Activated CD8-positive, alpha-beta memory T cell treated with anti-CD3 and anti-CD28 coated beads, Interleukin-2, amount 50 U/mL, for 48 hours (primary cell): ENCODE results near the gene IKZF3.
"Not testable (repeated sequence)": the region's sequence is repeated elsewhere in the genome, so short reads cannot be mapped to it uniquely, and the experiment has no call there.

Experiments used
- DNase-seq: peaks from one replicate; pipeline ENCODE4 v3.0.0-alpha.2; 2020

The IKZF3 gene

DNA sequence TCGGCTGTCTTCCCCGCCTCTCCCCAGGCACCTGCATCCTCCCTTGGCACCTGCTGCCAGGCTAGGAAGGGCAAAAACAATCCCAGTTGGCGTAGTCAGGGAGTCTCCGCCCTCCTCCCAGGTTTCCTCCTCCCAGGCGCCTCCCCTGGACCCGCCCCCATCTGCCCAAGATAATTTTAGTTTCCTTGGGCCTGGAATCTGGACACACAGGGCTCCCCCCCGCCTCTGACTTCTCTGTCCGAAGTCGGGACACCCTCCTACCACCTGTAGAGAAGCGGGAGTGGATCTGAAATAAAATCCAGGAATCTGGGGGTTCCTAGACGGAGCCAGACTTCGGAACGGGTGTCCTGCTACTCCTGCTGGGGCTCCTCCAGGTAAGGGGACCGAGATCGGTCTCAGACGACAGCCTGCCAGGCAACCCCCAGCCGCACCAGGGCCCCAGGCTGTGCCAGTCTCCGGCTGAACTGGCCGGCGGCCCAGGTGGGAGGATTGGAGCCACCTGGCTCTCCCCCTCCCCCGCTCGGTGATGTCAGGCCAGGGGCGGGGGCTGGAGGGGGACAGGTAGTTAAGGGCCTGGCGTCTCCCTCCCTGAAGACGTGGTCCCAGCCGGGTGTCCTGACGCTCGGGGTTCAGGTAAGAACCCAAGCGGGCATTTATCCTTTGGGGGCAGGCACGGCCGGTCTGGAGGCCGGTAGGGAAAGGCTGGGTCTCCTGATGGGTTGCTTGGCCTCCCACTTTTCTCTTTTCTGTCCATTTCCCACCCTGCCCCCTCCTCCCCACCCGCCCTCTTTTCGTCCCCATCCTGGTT, 126.1 kb downstream of the IKZF3 start, which contains the start of gene GRB7:
TSS of gene GRB7 (plus strand) at position 179 of the 808 bp plus-strand sequence. CDS start 4,364 bp downstream, outside the sequence.
- DNase-seq, result peak; percentile 56

DNA sequence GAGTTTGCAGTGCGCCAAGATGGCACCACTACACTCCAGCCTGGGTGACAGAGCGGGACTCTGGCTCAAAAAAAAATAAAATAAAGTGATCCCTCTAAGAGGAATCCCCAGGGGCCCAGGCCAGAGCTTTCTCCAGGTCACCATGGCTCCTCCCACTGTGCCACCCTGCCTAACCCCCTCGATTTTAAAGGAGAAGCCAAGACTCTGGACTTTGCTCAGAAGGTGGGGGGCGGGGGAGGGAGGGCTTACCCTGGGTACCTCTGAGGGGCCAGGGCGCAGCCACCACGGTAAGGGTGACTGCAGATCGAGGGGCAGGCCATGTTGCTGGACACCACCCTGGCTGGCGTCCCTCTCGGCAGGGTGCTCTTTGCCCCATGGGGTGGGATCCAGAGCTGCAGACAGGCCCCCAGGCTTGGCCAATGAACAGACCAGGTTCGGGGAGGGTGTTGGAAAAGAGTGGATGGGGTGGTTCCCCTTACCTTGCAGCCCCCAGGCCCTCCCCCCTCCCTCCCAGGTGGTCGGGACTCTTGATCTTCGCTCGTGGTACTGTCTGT, 126.8 kb downstream of the IKZF3 start:
- no peak for DNase-seq

DNA sequence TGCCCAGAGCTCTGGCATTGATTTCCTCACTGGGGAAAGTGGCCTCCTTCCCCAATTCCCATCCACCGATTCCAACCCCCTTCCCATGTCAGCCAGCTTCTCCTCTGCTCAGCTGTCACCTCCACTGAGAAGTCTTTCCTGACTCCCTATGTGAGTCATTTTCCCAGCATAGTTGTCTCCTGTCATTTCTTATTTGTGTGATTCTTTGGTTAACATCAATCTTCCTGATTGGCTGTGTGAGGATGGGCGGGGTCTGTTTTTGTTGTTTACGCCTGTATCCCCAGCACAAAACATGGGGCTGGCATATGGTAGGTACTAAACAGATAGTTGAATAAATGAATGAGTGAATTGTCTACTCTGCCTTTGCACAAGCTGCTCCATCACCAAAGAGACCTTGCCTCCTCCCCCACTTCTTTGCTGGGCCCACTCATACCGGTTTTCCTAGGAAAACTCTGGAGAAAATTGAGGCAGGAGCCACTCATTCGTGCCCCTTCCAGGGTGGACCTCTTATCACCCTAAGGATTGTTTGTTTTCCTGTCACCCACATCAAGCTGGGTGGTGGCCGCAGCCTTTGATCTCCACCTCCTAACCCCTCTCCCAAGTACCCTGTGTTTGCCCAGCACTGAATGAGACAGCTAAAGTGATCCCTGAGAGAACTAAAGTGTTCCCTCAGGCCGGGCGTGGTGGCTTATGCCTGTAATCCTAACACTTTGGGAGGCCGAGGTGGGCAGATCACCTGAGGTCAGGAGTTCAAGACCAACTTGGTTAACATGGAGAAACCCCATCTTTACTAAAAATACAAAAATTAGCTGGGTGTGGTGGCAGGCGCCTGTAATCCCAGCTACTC, 127.6 kb downstream of the IKZF3 start:
- DNase-seq, result no peak

DNA sequence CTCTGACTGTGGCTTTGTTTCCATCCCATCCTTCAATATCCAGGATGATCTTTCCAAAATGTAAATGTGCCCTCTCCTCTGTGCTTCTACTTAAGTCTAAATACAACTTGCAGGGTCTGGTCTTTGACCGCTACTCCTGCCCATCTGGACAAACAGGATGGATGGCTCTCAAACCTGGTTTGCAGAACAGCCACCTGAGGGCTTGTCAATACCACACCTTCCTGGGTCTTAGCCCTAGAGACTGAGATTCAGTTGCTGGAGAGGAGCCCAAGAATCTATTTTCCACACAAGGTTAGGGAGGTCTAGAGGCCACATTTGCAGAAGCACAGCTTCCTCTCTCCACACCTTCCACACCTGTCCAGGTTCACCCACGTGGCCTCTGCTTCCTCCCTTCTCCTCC, 128.2 kb downstream of the IKZF3 start:
- DNase-seq, result no peak

DNA sequence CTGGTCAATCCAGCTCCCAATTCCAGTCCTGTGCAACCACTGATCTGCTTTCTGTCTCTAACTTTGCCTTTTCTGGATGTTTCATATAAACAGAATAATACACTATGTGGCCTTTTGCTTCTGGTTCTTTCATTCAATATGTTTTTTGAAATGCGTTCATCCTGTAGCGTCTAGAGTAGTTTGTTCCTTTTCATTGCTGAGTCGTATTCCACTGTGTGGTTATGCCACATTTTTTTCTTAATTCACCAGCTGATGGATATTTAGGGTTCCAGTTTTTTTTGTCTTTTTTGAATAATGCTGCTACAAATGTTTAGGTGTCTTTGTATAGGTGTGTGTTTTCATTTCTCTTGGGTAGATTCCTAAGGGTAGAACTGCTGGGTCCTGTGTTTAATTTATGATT, 131.5 kb downstream of the IKZF3 start:
- no peak for DNase-seq

DNA sequence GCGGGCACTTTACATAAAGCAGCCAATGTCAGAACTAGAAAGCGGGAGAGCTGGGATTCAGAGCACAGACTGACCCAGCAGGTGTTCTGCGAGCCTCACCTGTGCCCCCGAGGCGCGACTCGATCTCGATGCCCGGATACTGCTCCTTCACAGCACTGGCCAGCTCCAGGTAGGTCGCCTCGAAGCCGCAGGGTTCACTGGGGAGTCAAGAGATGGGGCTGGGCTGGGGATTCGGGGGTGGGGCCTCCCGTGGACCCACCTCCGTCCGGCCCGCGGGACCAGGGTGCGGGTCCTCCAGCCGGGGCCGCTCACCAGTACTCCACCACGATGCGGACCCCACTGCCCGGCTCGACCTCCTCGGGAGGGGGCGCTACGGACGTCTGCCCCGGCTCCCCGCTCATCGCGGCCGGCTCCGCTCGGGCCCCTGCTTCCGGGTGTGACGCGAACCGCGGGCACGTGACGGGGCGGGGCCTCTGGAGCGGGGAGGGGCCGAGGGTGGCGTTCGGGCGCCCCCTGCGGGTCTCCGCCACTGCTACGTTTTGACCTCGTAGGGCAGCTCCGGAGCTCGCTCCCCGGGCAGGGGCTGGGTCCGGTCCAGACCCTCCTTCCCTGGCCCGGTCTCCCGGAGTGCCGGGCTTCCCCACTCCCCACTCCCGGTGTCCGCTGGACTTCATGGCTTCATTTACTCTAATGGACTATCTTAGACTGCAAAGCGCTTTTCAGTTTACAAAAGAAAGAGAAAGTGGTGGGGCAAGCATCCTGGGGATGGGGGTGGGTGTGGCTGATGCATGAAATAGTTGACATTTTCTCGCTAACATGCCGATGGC, 133.8 kb downstream of the IKZF3 start, which contains the start of gene MIEN1:
TSS of gene MIEN1 (minus strand) at position 438 of the 827 bp plus-strand sequence. CDS start at position 401, 37 bp downstream.
- peak; percentile 99 for DNase-seq

DNA sequence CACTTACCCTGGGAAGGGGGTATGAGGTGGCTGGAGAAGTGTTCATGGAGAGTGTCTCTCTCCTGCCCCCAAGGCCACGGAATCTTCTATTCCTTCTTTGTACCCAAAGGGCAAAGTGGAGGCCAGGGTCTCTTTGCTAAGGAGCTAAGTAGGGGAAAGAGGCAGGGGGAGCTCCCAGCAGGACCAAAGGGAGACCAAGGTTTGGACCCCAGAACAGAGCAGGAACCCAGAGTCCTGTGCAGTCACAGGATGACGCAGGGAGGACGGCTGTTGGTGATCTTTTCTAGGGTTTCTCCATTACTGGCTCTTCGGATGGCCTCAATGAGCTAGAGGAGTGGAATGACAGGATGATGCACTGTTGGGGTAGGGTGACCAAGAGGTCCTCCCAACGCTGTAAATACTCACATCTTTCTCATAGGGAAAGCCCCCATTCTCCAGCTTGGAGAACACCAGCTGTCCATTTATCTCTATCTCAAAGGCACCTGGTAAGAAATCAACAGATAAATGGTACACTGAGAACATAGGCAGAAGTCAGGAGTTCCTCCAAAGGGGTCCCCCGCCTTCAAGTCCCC, 134.7 kb downstream of the IKZF3 start:
- DNase-seq, result no peak

DNA sequence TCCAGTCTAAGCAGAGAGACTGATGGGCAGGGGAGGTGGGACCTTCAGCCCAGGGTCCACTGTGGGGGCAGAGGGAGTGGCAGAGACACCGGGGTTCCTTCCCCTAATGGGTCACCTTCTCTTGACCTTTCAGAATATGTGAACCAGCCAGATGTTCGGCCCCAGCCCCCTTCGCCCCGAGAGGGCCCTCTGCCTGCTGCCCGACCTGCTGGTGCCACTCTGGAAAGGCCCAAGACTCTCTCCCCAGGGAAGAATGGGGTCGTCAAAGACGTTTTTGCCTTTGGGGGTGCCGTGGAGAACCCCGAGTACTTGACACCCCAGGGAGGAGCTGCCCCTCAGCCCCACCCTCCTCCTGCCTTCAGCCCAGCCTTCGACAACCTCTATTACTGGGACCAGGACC, 136.6 kb downstream of the IKZF3 start:
- no peak for DNase-seq

DNA sequence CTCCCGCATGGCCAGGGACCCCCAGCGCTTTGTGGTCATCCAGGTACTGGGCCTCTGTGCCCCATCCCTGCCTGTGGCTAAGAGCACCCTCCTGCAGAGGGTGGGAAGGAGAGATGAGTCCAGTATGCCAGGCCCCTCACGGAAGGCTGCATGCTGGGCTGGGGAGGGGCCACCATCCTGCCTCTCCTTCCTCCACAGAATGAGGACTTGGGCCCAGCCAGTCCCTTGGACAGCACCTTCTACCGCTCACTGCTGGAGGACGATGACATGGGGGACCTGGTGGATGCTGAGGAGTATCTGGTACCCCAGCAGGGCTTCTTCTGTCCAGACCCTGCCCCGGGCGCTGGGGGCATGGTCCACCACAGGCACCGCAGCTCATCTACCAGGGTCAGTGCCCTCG, 137.5 kb downstream of the IKZF3 start:
- DNase-seq, result no peak

DNA sequence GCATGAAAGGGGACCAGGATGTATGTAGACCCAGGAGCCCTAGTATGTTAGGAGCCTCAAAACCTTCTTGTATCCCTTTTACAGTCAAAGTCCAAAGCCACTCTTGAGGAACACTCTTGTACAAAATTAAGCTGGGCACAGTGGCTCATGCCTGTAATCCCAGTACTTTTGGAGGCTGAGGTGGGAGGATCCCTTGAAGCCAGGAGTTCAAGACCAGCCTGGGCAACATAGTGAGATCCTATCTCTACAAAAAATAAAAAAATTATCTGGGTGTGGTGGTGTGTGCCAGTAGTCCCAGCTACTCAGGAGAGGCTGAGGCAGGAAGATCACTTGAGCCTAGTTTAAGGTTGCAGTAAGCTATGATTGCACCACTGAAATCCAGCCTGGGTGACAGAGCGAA, 138.2 kb downstream of the IKZF3 start:
- not testable (repeated sequence) for DNase-seq

DNA sequence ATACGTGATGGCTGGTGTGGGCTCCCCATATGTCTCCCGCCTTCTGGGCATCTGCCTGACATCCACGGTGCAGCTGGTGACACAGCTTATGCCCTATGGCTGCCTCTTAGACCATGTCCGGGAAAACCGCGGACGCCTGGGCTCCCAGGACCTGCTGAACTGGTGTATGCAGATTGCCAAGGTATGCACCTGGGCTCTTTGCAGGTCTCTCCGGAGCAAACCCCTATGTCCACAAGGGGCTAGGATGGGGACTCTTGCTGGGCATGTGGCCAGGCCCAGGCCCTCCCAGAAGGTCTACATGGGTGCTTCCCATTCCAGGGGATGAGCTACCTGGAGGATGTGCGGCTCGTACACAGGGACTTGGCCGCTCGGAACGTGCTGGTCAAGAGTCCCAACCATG, 139.4 kb downstream of the IKZF3 start:
- no peak for DNase-seq

DNA sequence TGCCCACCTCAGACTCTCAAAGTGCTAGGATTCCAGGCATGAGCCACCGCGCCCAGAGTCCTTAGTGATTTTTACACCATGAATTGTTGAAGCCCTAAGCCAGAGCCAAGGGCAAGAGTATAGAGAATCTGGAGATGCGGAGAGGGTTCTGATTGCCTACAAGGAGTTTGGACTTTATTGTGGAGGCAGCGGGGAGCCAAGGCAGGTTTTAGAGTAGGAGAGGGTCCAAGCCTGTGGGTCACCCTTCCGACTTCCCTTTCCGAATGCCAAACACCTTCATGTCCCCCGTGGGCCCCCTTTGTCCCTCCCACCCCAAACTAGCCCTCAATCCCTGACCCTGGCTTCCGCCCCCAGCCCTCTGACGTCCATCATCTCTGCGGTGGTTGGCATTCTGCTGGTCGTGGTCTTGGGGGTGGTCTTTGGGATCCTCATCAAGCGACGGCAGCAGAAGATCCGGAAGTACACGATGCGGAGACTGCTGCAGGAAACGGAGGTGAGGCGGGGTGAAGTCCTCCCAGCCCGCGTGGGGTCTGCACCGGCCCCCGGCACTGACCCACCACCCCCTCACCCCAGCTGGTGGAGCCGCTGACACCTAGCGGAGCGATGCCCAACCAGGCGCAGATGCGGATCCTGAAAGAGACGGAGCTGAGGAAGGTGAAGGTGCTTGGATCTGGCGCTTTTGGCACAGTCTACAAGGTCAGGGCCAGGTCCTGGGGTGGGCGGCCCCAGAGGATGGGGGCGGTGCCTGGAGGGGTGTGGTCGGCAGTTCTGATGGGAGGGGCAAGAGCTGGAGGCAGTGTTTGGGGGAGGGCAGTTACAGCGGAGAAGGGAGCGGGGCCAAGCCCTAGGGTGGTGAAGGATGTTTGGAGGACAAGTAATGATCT, 140.9 kb downstream of the IKZF3 start:
- DNase-seq, result no peak

DNA sequence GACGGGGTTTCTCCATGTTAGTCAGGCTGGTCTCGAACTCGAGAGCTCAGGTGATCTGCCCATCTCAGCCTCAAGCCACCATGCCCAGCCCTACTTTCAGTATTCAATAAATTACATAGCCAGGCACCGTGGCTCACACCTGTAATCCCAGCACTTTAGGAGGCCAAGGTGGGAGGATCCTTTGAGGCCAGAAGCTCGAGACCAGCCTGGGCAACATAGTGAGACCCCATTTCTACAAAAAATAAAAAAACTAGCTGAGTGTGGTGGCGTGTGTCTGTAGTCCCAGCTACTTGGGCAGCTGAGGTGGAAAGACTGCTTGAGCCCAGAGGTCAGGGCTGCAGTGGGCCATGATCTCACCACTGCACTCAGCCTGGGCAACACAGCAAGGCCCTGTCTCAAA, 142.0 kb downstream of the IKZF3 start:
- DNase-seq, result no peak

DNA sequence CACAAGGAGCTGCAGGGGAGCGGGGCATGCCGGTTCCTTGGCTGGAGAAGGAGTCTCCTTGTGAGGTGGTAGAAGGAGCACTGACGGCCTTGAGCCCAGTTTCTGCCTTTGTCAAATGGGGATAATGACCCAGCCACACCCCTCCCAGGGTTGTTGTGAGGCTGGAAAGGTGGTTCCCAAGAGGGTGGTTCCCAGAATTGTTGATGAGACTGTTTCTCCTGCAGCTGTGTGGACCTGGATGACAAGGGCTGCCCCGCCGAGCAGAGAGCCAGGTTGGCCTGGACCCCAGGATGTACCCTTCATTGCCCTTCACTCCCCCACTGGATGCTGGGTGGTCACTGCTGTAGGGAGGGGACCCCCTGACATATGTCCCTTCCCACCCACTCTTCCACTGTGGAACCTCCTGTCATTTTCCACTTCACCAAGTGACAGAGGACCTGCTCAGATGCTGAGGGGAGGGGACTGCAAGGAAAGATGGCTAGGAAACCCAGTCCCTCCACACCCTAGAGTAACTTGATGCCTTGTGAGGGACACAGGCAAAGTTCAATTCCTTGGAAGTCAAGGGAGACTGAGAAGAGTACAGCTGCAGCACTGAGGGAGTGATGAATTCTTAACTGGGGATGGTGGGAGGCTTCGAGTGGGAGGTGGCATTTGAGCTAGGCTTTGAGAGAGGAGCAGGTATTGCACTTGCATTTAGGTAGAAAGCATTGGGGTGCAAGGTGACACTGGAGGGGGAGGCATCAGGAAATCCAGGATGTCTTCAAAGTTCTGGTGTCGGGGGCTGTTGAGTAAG, 144.4 kb downstream of the IKZF3 start:
- no peak for DNase-seq

DNA sequence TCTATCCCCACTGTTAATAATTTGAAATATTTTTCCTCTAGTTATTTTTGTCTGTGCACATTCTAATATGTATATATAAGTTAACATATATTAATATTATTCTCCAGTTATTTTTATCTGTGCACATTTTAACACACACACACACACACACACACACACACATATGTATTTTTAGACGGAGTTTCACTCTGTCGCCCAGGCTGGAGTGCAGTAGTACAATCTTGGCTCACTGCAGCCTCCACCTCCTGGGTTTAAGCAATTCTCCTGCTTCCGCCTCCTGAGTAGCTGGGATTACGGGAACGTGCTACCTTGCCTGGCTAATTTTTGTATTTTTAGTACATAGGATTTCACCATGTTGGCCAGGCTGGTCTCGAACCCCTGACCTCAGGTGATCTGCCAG, 146.5 kb downstream of the IKZF3 start:
- no peak for DNase-seq

DNA sequence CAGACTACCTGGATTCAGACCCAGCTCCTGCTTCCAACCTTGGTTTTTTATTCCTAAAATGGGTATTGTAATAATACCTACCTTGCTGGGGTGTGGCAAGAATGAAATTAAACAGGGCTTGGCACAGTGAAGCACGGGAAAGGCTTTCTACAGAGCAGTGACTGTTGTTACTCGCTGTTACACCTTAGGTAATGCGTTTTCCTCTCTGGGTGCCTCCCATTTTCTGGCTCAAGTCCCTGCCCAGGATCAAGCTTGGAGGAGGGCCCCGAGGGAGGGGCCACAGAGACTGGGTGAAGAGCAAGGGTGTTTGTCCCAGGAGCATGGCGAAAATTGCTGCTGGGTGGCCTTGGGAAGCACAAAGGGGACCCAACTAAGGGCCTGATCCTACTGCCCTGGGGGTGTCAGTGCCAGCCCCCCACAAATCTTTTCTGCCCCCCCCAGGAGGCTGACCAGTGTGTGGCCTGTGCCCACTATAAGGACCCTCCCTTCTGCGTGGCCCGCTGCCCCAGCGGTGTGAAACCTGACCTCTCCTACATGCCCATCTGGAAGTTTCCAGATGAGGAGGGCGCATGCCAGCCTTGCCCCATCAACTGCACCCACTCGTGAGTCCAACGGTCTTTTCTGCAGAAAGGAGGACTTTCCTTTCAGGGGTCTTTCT, 147.1 kb downstream of the IKZF3 start:
- no peak for DNase-seq

DNA sequence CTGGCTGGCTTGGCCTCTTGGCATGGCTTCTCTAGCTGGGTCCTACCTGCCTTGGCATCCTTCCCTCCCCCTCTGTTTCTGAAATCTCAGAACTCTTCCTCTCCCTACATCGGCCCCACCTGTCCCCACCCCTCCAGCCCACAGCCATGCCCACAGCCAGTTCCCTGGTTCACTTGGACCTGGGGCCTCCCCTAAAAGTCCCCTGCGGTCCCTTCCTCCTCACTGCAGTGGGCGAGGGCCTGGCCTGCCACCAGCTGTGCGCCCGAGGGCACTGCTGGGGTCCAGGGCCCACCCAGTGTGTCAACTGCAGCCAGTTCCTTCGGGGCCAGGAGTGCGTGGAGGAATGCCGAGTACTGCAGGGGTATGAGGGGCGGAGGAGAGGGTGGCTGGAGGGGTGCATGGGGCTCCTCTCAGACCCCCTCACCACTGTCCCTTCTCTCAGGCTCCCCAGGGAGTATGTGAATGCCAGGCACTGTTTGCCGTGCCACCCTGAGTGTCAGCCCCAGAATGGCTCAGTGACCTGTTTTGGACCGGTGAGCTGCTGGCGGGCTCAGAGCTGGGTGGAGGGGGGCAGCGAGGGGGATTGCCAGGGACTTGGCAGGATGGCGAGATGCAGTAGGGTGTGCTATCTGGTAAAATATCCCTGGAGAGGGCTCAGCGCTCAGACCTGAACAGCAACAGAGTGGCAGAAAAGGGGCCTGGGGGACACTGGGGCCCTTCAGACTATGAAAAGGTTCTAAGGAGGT, 147.9 kb downstream of the IKZF3 start:
- DNase-seq, result no peak

DNA sequence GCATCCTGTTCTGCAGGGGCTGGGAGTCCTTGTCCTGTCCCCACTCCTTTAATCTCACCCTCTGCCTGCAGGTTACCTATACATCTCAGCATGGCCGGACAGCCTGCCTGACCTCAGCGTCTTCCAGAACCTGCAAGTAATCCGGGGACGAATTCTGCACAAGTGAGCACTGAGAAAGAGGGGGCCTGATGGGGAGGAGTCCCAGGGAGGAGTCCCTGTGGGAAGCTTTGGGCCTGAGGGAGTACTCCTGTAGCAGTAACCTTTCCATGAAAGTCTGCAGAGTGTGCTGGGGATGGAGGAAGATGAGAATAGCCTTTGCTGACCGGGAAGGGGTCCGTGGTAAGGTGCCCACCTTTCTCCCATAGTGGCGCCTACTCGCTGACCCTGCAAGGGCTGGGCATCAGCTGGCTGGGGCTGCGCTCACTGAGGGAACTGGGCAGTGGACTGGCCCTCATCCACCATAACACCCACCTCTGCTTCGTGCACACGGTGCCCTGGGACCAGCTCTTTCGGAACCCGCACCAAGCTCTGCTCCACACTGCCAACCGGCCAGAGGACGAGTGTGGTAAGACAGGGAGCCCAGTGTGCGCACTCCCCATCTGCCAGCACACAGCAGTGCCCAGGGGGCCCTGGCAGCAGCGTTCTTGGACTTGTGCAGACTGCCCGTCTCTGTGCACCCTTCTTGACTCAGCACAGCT, 148.6 kb downstream of the IKZF3 start:
- no peak for DNase-seq
